Epidermal melanocyte (primary cell): ENCODE data around the gene TUBB6.

Experiments used
- DNase-seq: peaks from one replicate; pipeline ENCODE4 v3.0.0; 2011; ENCODE audit warnings: low spot score; ENCODE audit not compliant: insufficient read length

Gene TUBB6

GRCh38 chr18:12336171-12336613 lies 28.2 kb downstream of the TUBB6 start:
- DNase-seq: no peak

DNA sequence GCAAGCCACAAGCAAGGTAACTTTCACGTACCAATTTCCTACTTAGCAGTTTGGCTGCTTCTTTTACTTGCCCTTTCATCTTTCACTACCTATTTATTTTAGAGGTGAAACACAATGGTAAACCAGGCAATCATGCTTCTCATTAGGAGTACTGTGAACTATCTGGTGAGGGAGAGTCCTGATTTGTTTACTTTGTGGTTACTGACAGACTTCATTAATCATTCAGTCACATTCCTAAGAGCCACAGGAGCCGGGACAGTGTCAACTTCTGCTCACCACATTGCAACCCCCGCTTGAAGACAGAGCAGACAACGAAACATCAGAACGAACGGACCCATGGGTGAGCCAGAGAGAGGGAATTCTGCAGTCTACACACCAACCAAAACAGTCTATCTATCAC lies 28.8 kb downstream of the TUBB6 start:
- no peak for DNase-seq

DNA sequence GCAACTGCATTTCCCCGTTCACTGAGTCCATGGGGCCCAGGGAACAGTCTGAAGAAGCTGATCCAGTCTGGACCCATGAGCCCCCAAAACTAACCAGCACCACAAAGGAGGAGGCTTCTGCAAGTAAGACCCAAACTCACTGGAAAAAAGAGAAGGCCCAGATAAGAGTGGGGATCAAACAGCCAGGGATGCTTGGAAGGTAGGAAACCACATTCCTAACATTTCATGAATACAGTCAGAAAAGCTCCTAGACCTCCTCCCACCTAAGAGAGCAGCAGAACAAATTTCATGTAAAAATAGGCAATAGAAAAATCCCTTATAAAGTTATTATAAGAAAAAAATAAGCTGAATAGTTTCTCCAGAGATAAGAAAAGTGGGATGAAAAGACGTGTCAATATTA lies 30.3 kb downstream of the TUBB6 start:
- DNase-seq: no peak

DNA sequence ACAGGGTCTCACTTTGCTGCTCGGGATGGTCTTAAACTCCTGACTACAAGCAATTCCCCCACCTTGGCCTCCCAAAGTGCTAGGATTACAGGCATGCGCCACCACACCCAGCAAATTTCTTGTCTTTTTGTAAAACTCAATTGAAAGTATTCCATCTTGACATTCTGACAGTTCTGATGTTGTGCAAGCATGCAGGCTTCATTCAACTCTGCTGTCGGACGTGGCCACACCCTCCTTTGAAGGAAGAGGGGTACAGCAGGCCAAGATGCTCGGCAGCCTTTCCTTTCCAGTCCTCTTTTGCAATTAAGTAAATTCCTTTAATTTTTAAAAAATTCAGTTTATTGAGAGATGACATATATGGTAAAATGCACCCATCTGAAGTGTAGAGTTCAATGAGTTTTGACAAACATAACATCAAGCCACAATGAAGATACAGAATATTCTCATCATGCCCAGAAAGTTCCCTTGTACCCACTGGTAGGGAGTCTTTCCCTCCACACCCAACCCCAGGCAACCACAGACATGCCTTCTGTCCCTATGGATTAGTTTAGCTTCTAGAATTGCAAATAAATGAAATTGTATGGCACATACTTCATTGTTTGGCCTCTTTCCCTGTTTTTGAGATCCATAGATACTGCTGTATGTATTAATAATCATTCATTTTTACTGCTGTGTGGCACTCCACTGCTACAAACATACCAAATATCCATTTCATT lies 33.1 kb downstream of the TUBB6 start:
- DNase-seq: no peak

DNA sequence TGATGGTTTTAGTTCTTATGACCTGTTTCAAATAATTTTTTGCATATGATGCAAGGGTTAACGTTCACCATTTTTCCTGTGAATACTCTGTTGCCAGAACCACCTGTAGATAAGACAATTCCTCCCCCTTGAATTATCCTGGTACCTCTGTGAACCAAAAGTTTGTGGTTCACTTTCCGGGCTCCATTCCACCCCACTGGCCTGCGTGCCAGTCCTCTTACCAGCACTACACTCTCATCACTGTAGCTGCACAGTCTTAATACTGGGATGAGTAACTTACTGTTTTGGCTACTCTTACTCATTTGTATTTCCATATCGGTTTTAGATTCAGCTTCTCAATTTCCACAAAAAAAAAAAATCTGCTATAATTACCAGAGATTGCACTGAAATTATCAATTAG lies 34.6 kb downstream of the TUBB6 start:
- DNase-seq: no peak

GRCh38 chr18:12345491-12346239 lies 37.6 kb downstream of the TUBB6 start:
- DNase-seq: no peak

GRCh38 chr18:12346240-12346565 lies 38.2 kb downstream of the TUBB6 start:
- no peak for DNase-seq

GRCh38 chr18:12347895-12348294 lies 39.9 kb downstream of the TUBB6 start:
- DNase-seq: no peak

GRCh38 chr18:12352188-12352587 lies 44.1 kb downstream of the TUBB6 start:
- no peak for DNase-seq

DNA sequence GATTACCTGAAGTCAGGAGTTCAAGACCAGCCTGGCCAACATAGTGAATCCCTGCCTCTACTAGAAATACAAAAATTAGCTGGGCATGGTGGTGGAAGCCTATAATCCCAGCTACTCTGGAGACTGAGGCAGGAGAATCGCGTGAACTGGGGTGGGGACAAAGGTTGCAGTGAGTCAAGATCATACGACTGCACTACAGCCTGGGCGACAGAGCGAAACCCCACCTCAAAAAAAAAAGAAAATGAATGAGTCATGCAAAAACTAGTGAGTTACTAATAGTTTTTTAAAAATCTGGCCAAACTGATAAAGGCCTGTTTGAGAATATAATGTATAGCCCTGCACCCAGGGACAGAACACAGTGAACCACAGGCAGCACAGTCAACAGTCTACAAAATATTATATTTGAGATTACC lies 51.5 kb downstream of the TUBB6 start:
- DNase-seq: no peak

DNA sequence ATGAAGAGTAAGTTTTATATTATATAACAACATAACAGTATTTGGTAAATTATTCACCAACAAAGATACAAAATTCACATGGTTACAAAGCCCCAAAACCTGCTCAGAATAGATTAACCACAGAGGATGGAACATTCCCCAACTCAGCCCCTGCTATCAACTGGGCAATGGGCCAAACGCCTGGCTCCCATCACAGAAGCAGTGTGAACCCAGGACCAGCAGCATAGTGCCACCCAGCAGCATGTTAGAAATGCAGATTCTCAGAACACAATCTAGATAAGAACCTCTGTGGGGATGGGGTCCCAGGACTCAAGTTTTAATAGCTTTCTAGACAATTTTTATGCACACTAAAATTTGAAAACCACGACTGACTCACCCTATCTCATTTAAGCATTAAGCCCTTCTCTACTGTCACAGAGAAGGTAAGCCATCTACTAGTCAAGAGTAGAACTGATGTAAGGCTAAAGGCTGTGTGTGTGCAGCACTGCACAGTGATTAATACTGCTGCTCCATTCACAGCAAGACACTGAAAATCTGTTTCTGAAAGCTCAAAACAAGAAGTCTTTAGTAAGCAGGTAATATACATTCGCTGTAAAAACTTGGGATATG lies 53.8 kb downstream of the TUBB6 start:
- no peak for DNase-seq

DNA sequence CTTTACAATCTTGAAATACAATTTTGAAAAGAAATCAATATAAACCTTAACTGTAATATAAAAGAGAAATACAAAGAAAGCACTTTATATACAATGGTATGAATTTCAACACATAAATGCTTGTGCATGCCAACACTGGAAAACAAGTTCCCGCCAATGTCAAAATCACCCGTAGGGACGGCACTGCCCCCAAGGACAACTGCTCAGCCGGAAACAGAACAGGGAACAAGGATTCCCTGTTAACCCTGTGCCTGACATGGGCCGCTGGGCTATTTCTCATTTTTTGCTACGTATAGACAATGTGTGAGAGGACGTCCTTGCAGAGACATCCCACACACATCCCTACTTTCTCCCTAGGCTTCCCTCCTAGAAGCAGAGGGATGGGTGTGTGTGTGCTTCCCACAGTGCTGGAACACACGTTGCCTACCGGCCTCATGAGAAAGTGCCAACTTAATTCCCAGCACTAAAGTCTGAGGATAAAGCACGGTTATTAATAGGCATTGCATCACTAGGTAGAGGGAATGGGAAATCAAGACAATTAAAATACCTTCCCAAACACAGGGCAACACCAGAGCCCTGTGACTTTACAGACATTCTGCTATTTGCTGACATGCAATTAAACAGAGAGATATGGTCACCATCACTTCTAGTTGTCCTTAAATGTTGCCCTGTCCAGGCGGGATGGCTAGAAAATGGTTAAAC lies 54.6 kb downstream of the TUBB6 start:
- DNase-seq: no peak

DNA sequence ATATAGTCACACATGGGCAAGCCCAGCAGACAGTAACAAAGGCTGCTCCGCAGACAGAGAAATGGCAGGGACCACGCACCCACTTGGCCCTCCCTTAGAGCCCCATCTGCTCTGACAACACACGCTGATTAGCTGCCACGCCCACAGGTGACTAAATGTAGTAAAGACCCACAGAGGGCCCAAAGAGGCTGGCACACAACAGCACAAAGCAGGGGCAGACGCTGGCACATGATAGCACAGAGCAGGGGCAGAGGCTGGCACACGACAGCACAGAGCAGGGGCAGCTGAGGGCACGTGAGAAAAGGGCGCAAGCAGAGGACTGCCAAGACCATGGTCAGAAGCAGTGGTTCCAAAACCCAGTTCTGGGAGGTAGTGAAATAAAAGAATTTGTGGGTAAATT lies 58.3 kb downstream of the TUBB6 start:
- DNase-seq: no peak

DNA sequence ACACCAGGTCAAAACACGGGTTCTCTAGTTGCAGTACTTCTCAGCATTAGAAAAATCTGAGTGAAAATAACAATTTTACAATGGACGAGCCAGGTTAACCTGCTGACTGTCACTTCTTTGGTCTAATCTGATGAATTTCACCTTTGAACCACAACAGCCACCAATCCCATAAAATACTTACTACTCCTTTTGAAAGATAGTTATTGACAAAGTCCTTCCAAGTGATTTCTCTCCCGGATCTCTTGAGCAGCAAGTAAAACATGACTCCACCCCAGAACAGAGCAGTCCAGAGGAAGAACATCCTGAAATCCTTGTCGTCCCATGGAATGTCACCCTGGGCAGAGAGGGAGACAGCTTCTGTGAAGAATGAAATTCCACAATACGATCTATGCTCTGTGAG lies 58.7 kb downstream of the TUBB6 start:
- no peak for DNase-seq

- DNase-seq: no peak
These were observed 61.2 kb downstream of the TUBB6 start for GRCh38 chr18:12369211-12369610.

- DNase-seq: no peak
These were observed 63.5 kb downstream of the TUBB6 start for GRCh38 chr18:12371590-12371989.

- DNase-seq: no peak
These were observed 64.4 kb downstream of the TUBB6 start for GRCh38 chr18:12372406-12372805.

DNA sequence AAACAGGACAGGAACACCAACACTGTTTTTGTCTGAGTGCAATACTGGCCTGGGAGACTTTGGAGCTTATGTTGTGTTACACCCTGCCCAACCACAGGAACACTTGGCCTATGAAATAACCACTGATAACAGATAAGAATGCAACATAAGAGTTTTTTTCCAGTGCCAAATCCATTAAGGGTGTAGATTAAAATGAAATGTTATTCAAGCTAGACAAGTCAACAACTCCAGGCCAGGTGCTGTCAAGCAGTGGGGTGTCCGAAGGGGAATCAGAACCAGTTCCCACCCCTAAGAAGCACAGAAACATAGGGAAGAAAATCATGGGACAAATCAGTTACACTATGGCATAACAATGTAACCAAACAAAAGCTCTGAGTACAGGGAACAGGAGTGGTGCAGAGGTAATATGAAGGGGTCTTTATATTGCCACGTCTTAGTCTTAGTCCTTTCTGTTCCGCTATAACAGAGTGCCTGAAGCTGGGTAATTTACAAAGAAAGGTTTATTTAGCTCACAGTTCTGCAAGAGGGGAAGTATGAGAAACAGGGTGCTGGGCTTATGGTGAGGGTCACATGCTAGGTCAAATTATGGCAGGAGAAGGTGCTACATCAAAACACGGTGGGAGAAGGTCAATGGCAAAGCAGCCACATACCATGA lies 65.2 kb downstream of the TUBB6 start:
- no peak for DNase-seq

DNA sequence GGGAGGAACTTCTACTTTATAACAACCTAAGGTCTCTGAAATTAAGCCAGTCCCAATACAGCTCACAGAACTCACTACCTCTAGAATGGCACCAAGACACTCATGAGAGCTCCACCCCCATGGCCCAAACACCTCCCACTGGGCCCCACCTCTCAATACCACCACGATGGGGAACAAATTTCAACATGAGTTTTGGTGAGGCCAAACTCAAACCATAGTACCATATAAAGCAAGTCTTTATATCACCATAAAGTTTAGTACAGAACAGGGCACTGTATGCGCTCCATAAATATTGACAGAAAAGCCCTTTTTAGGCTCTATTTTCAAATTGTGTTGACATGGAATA lies 65.7 kb downstream of the TUBB6 start:
- DNase-seq: no peak

- DNase-seq: no peak
These were observed 66.4 kb downstream of the TUBB6 start for GRCh38 chr18:12374401-12374800.
